PC-3 (cell line): Measurements from ENCODE around the gene NEXMIF.

ENCODE experiments used
- EZH2 ChIP-seq: fragments of 300-600 bp; sonication (generic); IDR thresholded peaks from one replicate; pipeline ENCODE4 v1.6.1; 2017; ENCODE audit warnings: antibody characterized with exemption, mild to moderate bottlenecking, low read length; ENCODE audit not compliant: unreplicated experiment
- TF ChIP-seq, protein P1 (sequence below): fragments of 300-600 bp; sonication (generic); conservative IDR thresholded peaks from 2 replicates; pipeline ENCODE4 v1.5.1; 2017; ENCODE audit warnings: antibody characterized with exemption, low read depth, mild to moderate bottlenecking, low read length

- TF ChIP-seq, protein P1, sequence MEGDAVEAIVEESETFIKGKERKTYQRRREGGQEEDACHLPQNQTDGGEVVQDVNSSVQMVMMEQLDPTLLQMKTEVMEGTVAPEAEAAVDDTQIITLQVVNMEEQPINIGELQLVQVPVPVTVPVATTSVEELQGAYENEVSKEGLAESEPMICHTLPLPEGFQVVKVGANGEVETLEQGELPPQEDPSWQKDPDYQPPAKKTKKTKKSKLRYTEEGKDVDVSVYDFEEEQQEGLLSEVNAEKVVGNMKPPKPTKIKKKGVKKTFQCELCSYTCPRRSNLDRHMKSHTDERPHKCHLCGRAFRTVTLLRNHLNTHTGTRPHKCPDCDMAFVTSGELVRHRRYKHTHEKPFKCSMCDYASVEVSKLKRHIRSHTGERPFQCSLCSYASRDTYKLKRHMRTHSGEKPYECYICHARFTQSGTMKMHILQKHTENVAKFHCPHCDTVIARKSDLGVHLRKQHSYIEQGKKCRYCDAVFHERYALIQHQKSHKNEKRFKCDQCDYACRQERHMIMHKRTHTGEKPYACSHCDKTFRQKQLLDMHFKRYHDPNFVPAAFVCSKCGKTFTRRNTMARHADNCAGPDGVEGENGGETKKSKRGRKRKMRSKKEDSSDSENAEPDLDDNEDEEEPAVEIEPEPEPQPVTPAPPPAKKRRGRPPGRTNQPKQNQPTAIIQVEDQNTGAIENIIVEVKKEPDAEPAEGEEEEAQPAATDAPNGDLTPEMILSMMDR: no peak
- TF ChIP-seq EZH2: no peak
Observed at GRCh38 chrX:74906417-74906816, 18.8 kb downstream of the NEXMIF start.
